H9 (cell line): ENCODE results near the gene BEX4. TPM values are rescaled to one million over a fixed set of nuclear protein-coding genes. Genes with fewer than 3 reads are reported as not detected.

Source experiments
- DNase-seq: peaks from one replicate; pipeline ENCODE4 v3.0.0-alpha.2; 2017
- H2AFZ ChIP-seq: one replicate; pipeline ENCODE4 v1.6.1; 2013; ENCODE audit warnings: mild to moderate bottlenecking, low read length, control low read depth, moderate library complexity
- H2AK5ac ChIP-seq: 2 replicates; pipeline ENCODE4 v1.6.1; 2013; ENCODE audit warnings: low read length, control low read depth, mixed read lengths; ENCODE audit not compliant: insufficient read length
- H2BK120ac ChIP-seq: one replicate; pipeline ENCODE4 v1.6.1; 2013; ENCODE audit warnings: low read depth, mild to moderate bottlenecking, low read length, control low read depth, inconsistent platforms; ENCODE audit not compliant: poor library complexity, severe bottlenecking
- H2BK12ac ChIP-seq: 2 replicates; pipeline ENCODE4 v1.6.1; 2013; ENCODE audit warnings: low read length, control low read depth, mixed read lengths, low read depth; ENCODE audit not compliant: insufficient read length
- H2BK15ac ChIP-seq: 2 replicates; pipeline ENCODE4 v1.6.1; 2013; ENCODE audit warnings: low read depth, low read length, control low read depth
- H2BK20ac ChIP-seq: one replicate; pipeline ENCODE4 v1.6.1; 2013; ENCODE audit warnings: low read depth, mild to moderate bottlenecking, low read length, control low read depth, inconsistent platforms; ENCODE audit not compliant: poor library complexity, severe bottlenecking
- H2BK5ac ChIP-seq: 2 replicates; pipeline ENCODE4 v1.6.1; 2013; ENCODE audit warnings: low read length, control low read depth, mixed read lengths; ENCODE audit not compliant: insufficient read length
- H3K14ac ChIP-seq: 2 replicates; pipeline ENCODE4 v1.6.1; 2013; ENCODE audit warnings: low read length, control low read depth; ENCODE audit not compliant: insufficient read depth
- H3K18ac ChIP-seq: 2 replicates; pipeline ENCODE4 v1.6.1; 2013; ENCODE audit warnings: low read depth, mild to moderate bottlenecking, mixed read lengths, low read length, control low read depth; ENCODE audit not compliant: insufficient read length
- H3K23ac ChIP-seq: 2 replicates; pipeline ENCODE4 v1.6.1; 2013; ENCODE audit warnings: low read length, control low read depth, mixed read lengths, low read depth; ENCODE audit not compliant: insufficient read length
- H3K23me2 ChIP-seq: 2 replicates; pipeline ENCODE4 v1.6.1; 2013; ENCODE audit warnings: low read depth, mild to moderate bottlenecking, mixed read lengths, low read length, control low read depth; ENCODE audit not compliant: insufficient read length, poor library complexity, severe bottlenecking
- H3K27ac ChIP-seq: 2 replicates; pipeline ENCODE4 v1.5.1; 2013; ENCODE audit warnings: low read length, control low read depth, mixed read lengths, low read depth; ENCODE audit not compliant: insufficient read length
- H3K27me3 ChIP-seq: 2 replicates; pipeline ENCODE4 v1.6.1; 2013; ENCODE audit warnings: low read length, control low read depth, inconsistent platforms; ENCODE audit not compliant: insufficient read depth
- H3K4ac ChIP-seq: 2 replicates; pipeline ENCODE4 v1.6.1; 2013; ENCODE audit warnings: low read depth, mild to moderate bottlenecking, control low read depth, inconsistent platforms, low read length, moderate library complexity
- H3K4me1 ChIP-seq: 2 replicates; pipeline ENCODE4 v1.6.1; 2013; ENCODE audit warnings: low read length, control low read depth, inconsistent platforms; ENCODE audit not compliant: insufficient read depth
- H3K4me2 ChIP-seq: 2 replicates; pipeline ENCODE4 v1.6.1; 2013; ENCODE audit warnings: low read length, control low read depth, mixed read lengths; ENCODE audit not compliant: insufficient read length, insufficient read depth
- H3K56ac ChIP-seq: 2 replicates; pipeline ENCODE4 v1.6.1; 2013; ENCODE audit warnings: low read depth, mild to moderate bottlenecking, mixed read lengths, low read length, control low read depth; ENCODE audit not compliant: insufficient read length
- H3K79me1 ChIP-seq: 2 replicates; pipeline ENCODE4 v1.6.1; 2013; ENCODE audit warnings: low read depth, mild to moderate bottlenecking, moderate library complexity, low read length, control low read depth, inconsistent platforms; ENCODE audit not compliant: insufficient read depth, poor library complexity, severe bottlenecking
- H3K79me2 ChIP-seq: 2 replicates; pipeline ENCODE4 v1.6.1; 2013; ENCODE audit warnings: low read length, control low read depth, inconsistent platforms; ENCODE audit not compliant: insufficient read depth
- H3K9ac ChIP-seq: 2 replicates; pipeline ENCODE4 v1.6.1; 2013; ENCODE audit warnings: low read length, control low read depth, mixed read lengths; ENCODE audit not compliant: insufficient read length; ENCODE audit errors: extremely low read depth
- H3K9me3 ChIP-seq: one replicate; pipeline ENCODE4 v1.6.1; 2013; ENCODE audit warnings: low read depth, low read length, inconsistent platforms; ENCODE audit not compliant: control insufficient read depth
- H3T11ph ChIP-seq: one replicate; pipeline ENCODE4 v1.6.1; 2013; ENCODE audit warnings: mild to moderate bottlenecking, low read length, control low read depth, inconsistent platforms
- H4K20me1 ChIP-seq: one replicate; pipeline ENCODE4 v1.6.1; 2013; ENCODE audit not compliant: control insufficient read depth, insufficient read length, insufficient read depth
- H4K5ac ChIP-seq: 2 replicates; pipeline ENCODE4 v1.6.1; 2013; ENCODE audit warnings: low read depth, mild to moderate bottlenecking, mixed read lengths, low read length, control low read depth; ENCODE audit not compliant: insufficient read length
- H4K8ac ChIP-seq: replicated peaks from 2 replicates; pipeline ENCODE4 v1.6.1; 2013; ENCODE audit warnings: low read length, control low read depth, mixed read lengths, low read depth; ENCODE audit not compliant: insufficient read length
- H4K91ac ChIP-seq: 2 replicates; pipeline ENCODE4 v1.6.1; 2013; ENCODE audit warnings: low read depth, mild to moderate bottlenecking, moderate library complexity, mixed read lengths, low read length, control low read depth; ENCODE audit not compliant: insufficient read length
- H3K27ac Mint-ChIP-seq, 3 experiments: 2 replicates in 2 of 3; 3 replicates in 1 of 3; pipeline ENCODE4 v1.8.0; 2020 to 2021; ENCODE audit warnings: mixed read lengths in 3 of 3, mild to moderate bottlenecking in 1 of 3, moderate library complexity in 1 of 3
- H3K27me3 Mint-ChIP-seq: 2 replicates; pipeline ENCODE4 v1.8.0; 2021; ENCODE audit warnings: low read depth, mild to moderate bottlenecking, moderate library complexity, mixed read lengths
- H3K36me3 Mint-ChIP-seq, 3 experiments: 2 replicates in 2 of 3; 3 replicates in 1 of 3; pipeline ENCODE4 v1.8.0; 2020 to 2021; ENCODE audit warnings: low read depth in 3 of 3, mixed read lengths in 3 of 3; ENCODE audit not compliant: insufficient read depth in 1 of 3
- H3K4me1 Mint-ChIP-seq, 2 experiments: 2 replicates each; pipeline ENCODE4 v1.8.0; 2020; ENCODE audit warnings: mixed read lengths in 2 of 2
- H3K4me3 Mint-ChIP-seq, 2 experiments: 2 replicates in 1 of 2; 3 replicates in 1 of 2; pipeline ENCODE4 v1.8.0; 2020 to 2021; ENCODE audit warnings: mild to moderate bottlenecking in 2 of 2, mixed read lengths in 2 of 2, moderate library complexity in 1 of 2
- H3K9me3 Mint-ChIP-seq, 2 experiments: 2 replicates in 1 of 2; 3 replicates in 1 of 2; pipeline ENCODE4 v1.8.0; 2020; ENCODE audit warnings: mild to moderate bottlenecking in 2 of 2, mixed read lengths in 2 of 2, moderate library complexity in 1 of 2
- WGBS: extraction: QIAGEN DNeasy Blood & Tissue Kit; methylation state at CpG from one replicate; pipeline ENCODE4 v1.1.7; 2013; ENCODE audit warnings: missing lambda C conversion rate, low lambda C conversion rate, mixed read lengths; ENCODE audit not compliant: insufficient read length; ENCODE audit errors: extremely low coverage; 5-methylcytosine and 5-hydroxymethylcytosine counted together
- total RNA-seq: library from RNA; stranded (reverse); gene quantifications from 2 replicates; pipeline ENCODE4 v1.2.1, GENCODE V29; 2021
- TF ChIP-seq, protein P1 (sequence below): fragments of 200-600 bp; sonication (generic); conservative IDR thresholded peaks from 3 replicates; pipeline ENCODE4 v1.8.0; 2021; ENCODE audit warnings: antibody characterized with exemption, mild to moderate bottlenecking

The BEX4 gene
- total RNA-seq, 1 experiment from 2014 or later, result 48.2 TPM

DNA sequence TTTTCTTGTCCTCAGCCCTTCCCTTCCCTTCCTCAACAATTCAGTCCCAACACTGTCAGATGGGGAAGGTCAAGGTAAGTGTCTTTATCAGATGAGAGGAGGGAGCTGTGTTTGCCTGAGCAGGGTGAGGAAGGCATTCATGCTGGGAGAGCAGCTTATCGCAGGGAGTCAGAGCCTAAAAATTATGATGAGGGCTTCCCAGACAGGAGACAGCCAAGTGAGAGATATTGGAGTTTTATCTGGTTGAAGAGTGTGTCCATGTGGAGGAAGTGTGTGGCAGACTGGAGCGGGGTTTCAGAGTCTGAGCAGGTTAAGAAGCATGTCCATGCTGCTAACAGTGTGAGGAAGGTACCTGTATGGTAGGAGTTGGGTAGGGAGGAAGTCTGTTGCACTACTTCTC lies 18.4 kb downstream of the BEX4 start:
- H3K9me3 ChIP-seq, result no peaks in the 10 kb centered on the region
- no peaks in the 10 kb centered on the region for H3K79me2 ChIP-seq
- no peak overlapping the region for H2BK12ac ChIP-seq
- H3T11ph ChIP-seq, result no peak overlapping the region
- no peak overlapping the region for H2BK20ac ChIP-seq
- no peak overlapping the region for H3K18ac ChIP-seq
- peaks cover 0 to 52% of the 10 kb centered on the region in 2 experiments; a peak in 3 of 5 replicates for H3K9me3 Mint-ChIP-seq
- H3K79me1 ChIP-seq, result no peaks in the 10 kb centered on the region
- H4K20me1 ChIP-seq, result no peaks in the 10 kb centered on the region
- no peaks in the 10 kb centered on the region for H3K23me2 ChIP-seq
- no peak overlapping the region for H2BK15ac ChIP-seq
- H3K27me3 Mint-ChIP-seq, result no peaks in the 10 kb centered on the region
- H3K27ac Mint-ChIP-seq, result no peak overlapping the region
- TF ChIP-seq, protein P1, sequence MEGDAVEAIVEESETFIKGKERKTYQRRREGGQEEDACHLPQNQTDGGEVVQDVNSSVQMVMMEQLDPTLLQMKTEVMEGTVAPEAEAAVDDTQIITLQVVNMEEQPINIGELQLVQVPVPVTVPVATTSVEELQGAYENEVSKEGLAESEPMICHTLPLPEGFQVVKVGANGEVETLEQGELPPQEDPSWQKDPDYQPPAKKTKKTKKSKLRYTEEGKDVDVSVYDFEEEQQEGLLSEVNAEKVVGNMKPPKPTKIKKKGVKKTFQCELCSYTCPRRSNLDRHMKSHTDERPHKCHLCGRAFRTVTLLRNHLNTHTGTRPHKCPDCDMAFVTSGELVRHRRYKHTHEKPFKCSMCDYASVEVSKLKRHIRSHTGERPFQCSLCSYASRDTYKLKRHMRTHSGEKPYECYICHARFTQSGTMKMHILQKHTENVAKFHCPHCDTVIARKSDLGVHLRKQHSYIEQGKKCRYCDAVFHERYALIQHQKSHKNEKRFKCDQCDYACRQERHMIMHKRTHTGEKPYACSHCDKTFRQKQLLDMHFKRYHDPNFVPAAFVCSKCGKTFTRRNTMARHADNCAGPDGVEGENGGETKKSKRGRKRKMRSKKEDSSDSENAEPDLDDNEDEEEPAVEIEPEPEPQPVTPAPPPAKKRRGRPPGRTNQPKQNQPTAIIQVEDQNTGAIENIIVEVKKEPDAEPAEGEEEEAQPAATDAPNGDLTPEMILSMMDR, result no peak
- H3K27ac ChIP-seq, result no peak overlapping the region
- no peak overlapping the region for H3K56ac ChIP-seq
- no peaks in the 10 kb centered on the region for H3K36me3 Mint-ChIP-seq
- H3K27me3 ChIP-seq, result no peaks in the 10 kb centered on the region
- H3K4me1 ChIP-seq, result no peaks in the 10 kb centered on the region
- no peak overlapping the region for H4K8ac ChIP-seq
- WGBS, result no CpG with 5 or more reads among the region's 2 CpGs
- H2BK120ac ChIP-seq, result no peak overlapping the region
- H3K9ac ChIP-seq, result no peak overlapping the region
- H4K91ac ChIP-seq, result no peak overlapping the region
- no peak overlapping the region for H3K4ac ChIP-seq
- H2AK5ac ChIP-seq, result no peak overlapping the region
- no peak for DNase-seq
- no peaks in the 10 kb centered on the region for H3K4me1 Mint-ChIP-seq
- no peak overlapping the region for H3K4me2 ChIP-seq
- H3K23ac ChIP-seq, result no peak overlapping the region
- no peak overlapping the region for H3K14ac ChIP-seq
- H2BK5ac ChIP-seq, result no peak overlapping the region
- no peak overlapping the region for H4K5ac ChIP-seq
- H2AFZ ChIP-seq, result no peak overlapping the region
- H3K4me3 Mint-ChIP-seq, result no peak overlapping the region
